Sigmoid colon (tissue), 7 donors: ENCODE data around the gene MLLT6. TPM values are rescaled to one million over a fixed set of nuclear protein-coding genes. Genes with fewer than 3 reads are reported as not detected.

Experiments
- DNase-seq: peaks from one replicate; pipeline ENCODE4 v3.0.0-alpha.2; 2019
- H3K27ac ChIP-seq, 4 donors: fragments of 200-600 bp; sonication (generic); one replicate each; pipeline ENCODE4 v1.5.1; 2016 to 2019; ENCODE audit warnings: mild to moderate bottlenecking in 1 of 4
- H3K27me3 ChIP-seq, 3 donors: fragments of 200-600 bp; sonication (generic); one replicate each; pipeline ENCODE4 v1.5.1; 2019; ENCODE audit warnings: mild to moderate bottlenecking in 1 of 3
- H3K36me3 ChIP-seq, 4 donors: fragments of 200-600 bp; sonication (generic); one replicate each; pipeline ENCODE4 v1.5.1; 2016 to 2019
- H3K4me1 ChIP-seq, 4 donors: fragments of 200-600 bp; sonication (generic); one replicate each; pipeline ENCODE4 v1.5.1; 2017 to 2019
- H3K4me3 ChIP-seq, 4 donors: fragments of 200-600 bp; sonication (generic); one replicate each; pipeline ENCODE4 v1.5.1; 2017 to 2019; ENCODE audit warnings: mild to moderate bottlenecking in 2 of 4, moderate library complexity in 1 of 4
- H3K9me3 ChIP-seq, 4 donors: fragments of 200-600 bp in 3 of 4; sonication (generic) in 3 of 4; one replicate each; pipeline versions ENCODE4 v1.5.1 to v1.6.1; 2013 to 2019
- CTCF ChIP-seq, 4 experiments: fragments of 450-650 bp in 3 of 4; fragments of 200-600 bp in 1 of 4; IDR thresholded peaks; one replicate each; pipeline ENCODE4 v1.5.1; 2016 to 2019; ENCODE audit warnings: antibody characterized with exemption in 4 of 4, mild to moderate bottlenecking in 3 of 4, moderate library complexity in 2 of 4
- EP300 ChIP-seq, 4 donors: sonication (generic); formaldehyde crosslinking; IDR thresholded peaks; one replicate each; pipeline ENCODE4 v1.6.1; 2017; ENCODE audit warnings: antibody characterized with exemption in 4 of 4
- POLR2A ChIP-seq, 2 donors: fragments of 450-650 bp; IDR thresholded peaks; one replicate each; pipeline ENCODE4 v1.6.1; 2016; ENCODE audit warnings: antibody characterized with exemption in 2 of 2, mild to moderate bottlenecking in 2 of 2, moderate library complexity in 2 of 2
- POLR2AphosphoS5 ChIP-seq, 4 donors: sonication (generic); formaldehyde crosslinking; IDR thresholded peaks; one replicate each; pipeline ENCODE4 v1.6.1; 2017; ENCODE audit warnings: antibody characterized with exemption in 4 of 4
- WGBS, 2 donors: extraction: QIAGEN DNeasy Blood & Tissue Kit; methylation state at CpG; one replicate each; pipeline ENCODE4 v1.1.7; 2013; 5-methylcytosine and 5-hydroxymethylcytosine counted together
- intact Hi-C: fragments of 100-400 bp; cut with DNase I; formaldehyde crosslinking; loops from one replicate; pipeline ENCODE4 v1.15.1; 2023
- polyA plus RNA-seq, 3 donors: library from polyadenylated mRNA; stranded (reverse); fragments of 200-250 nt; gene quantifications; one replicate each; pipeline ENCODE4 v1.2.3, GENCODE V29; 2013
- total RNA-seq, 4 donors: library from RNA; depleted of rRNA; stranded (reverse); fragments of >200 nt; gene quantifications; one replicate each; pipeline ENCODE4 v1.1.0, GENCODE V29; 2016
- donor health status: healthy with polysubstance abuse.
- donor health status: Bipolar disorder and iron deficiency.
- donor health status: healthy.

The MLLT6 gene
- total and polyA plus RNA-seq, 7 donors, result 15.3 to 90.3 (median 51.5) TPM

- Histone ChIP-seq H3K4me3 (peak overlapping the region; percentile 74 to 98 (median 96)), H3K4me1 (peaks cover 0 to 53% (median 33%) of the 10 kb centered on the region in 4 donors), H3K36me3 (peaks cover 0 to 21% (median 5%) of the 10 kb centered on the region in 4 donors), H3K27ac (peak overlapping the region; percentile 92 to 99 (median 96)), H3K27me3 (no peaks in the 10 kb centered on the region), H3K9me3 (no peaks in the 10 kb centered on the region)
- intact Hi-C loops, result loop anchor here (2.0 kb wide), 1 partner anchor 27 kb away; no protein-coding TSS in a partner anchor
- WGBS, 2 donors, result 1% methylated on average over 50 of the region's 50 CpGs
- TF ChIP-seq POLR2AphosphoS5 (IDR thresholded peaks at IDR 0.05) (peak; percentile 37 to 63 (median 51)), EP300 (IDR thresholded peaks at IDR 0.05) (peak in 1 of 4 donors; percentile 21), CTCF (IDR thresholded peaks at IDR 0.05) (no peak), POLR2A (IDR thresholded peaks at IDR 0.05) (peak; percentile 35 to 52)
- peak; percentile 90 for DNase-seq
Measured at GRCh38 chr17:38703742-38704605, 1.1 kb upstream of the MLLT6 start.

GRCh38 chr17:38705523-38705802 lies 390 bp downstream of the MLLT6 start:
- Histone ChIP-seq H3K9me3 (no peaks in the 10 kb centered on the region), H3K27me3 (no peaks in the 10 kb centered on the region), H3K4me3 (peak overlapping the region; percentile 81 to 98 (median 96)), H3K27ac (peak overlapping the region; percentile 92 to 99 (median 96)), H3K36me3 (peaks cover 0 to 36% (median 13%) of the 10 kb centered on the region in 4 donors), H3K4me1 (peaks cover 0 to 53% (median 33%) of the 10 kb centered on the region in 4 donors)
- TF ChIP-seq EP300 (IDR thresholded peaks at IDR 0.05) (no peak), POLR2AphosphoS5 (IDR thresholded peaks at IDR 0.05) (no peak), CTCF (IDR thresholded peaks at IDR 0.05) (no peak), POLR2A (IDR thresholded peaks at IDR 0.05) (no peak)
- intact Hi-C loops, result loop anchor here (2.0 kb wide), 1 partner anchor 29 kb away; no protein-coding TSS in a partner anchor
- no peak for DNase-seq
- 0% methylated on average over 30 to 31 of the region's 32 CpGs for WGBS, 2 donors

GRCh38 chr17:38705803-38706504 lies 881 bp downstream of the MLLT6 start:
- peaks cover 0 to 40% (median 14%) of the 10 kb centered on the region in 4 donors for H3K36me3 ChIP-seq
- H3K9me3 ChIP-seq, result no peaks in the 10 kb centered on the region
- WGBS, 2 donors, result 1% methylated on average over 38 of the region's 38 CpGs
- no peak for TF ChIP-seq POLR2A (IDR thresholded peaks at IDR 0.05)
- TF ChIP-seq CTCF (IDR thresholded peaks at IDR 0.05), result no peak
- peak in 2 of 4 donors; percentile 33 to 35 for TF ChIP-seq POLR2AphosphoS5 (IDR thresholded peaks at IDR 0.05)
- no peak for TF ChIP-seq EP300 (IDR thresholded peaks at IDR 0.05)
- no peaks in the 10 kb centered on the region for H3K27me3 ChIP-seq
- intact Hi-C loops, result loop anchor here (2.0 kb wide), 2 partner anchors 23 to 29 kb away; no protein-coding TSS in a partner anchor
- H3K4me1 ChIP-seq, result peaks cover 0 to 53% (median 32%) of the 10 kb centered on the region in 4 donors
- H3K4me3 ChIP-seq, result peak overlapping the region; percentile 81 to 98 (median 96)
- peak overlapping the region; percentile 92 to 99 (median 96) for H3K27ac ChIP-seq
- DNase-seq, result peak; percentile 87

GRCh38 chr17:38706505-38707216 lies 1.6 kb downstream of the MLLT6 start:
- no peaks in the 10 kb centered on the region for H3K9me3 ChIP-seq
- peaks cover 0 to 46% (median 26%) of the 10 kb centered on the region in 4 donors for H3K4me1 ChIP-seq
- H3K27ac ChIP-seq, result peak overlapping the region; percentile 92 to 99 (median 96)
- no peak for DNase-seq
- TF ChIP-seq POLR2AphosphoS5 (IDR thresholded peaks at IDR 0.05), result no peak
- no peak for TF ChIP-seq POLR2A (IDR thresholded peaks at IDR 0.05)
- TF ChIP-seq CTCF (IDR thresholded peaks at IDR 0.05), result no peak
- TF ChIP-seq EP300 (IDR thresholded peaks at IDR 0.05), result no peak
- H3K36me3 ChIP-seq, result peaks cover 0 to 47% (median 21%) of the 10 kb centered on the region in 4 donors
- H3K27me3 ChIP-seq, result no peaks in the 10 kb centered on the region
- 4 to 11% methylated on average over 20 of the region's 20 CpGs for WGBS, 2 donors
- peak overlapping the region; percentile 81 to 98 (median 96) for H3K4me3 ChIP-seq
- intact Hi-C loops, result loop anchor here (2.0 kb wide), 1 partner anchor 22 kb away; no protein-coding TSS in a partner anchor
